ENCODE measurements around the gene TNNI2.

GRCh38 chr11:1862588-1863351 is 24.0 kb downstream of the TNNI2 start:
- no peak for TF ChIP-seq FOXP2 (optimal IDR thresholded peaks at IDR 0.05; ENCODE audit: borderline replicate concordance, extremely low read depth, extremely low read length, insufficient read depth)
- no peak for TF ChIP-seq POLR2AphosphoS5 (IDR thresholded peaks at IDR 0.05; ENCODE audit: low read depth, low read length)
- TF ChIP-seq SIN3A (IDR thresholded peaks at IDR 0.05; ENCODE audit: borderline replicate concordance, insufficient read depth, low read length), result no peak
- TF ChIP-seq TAF1 (IDR thresholded peaks at IDR 0.05; ENCODE audit: borderline replicate concordance, insufficient read depth, low read length), result no peak
- no peak for TF ChIP-seq REST (IDR thresholded peaks at IDR 0.05; ENCODE audit: insufficient read depth in 1 of 2, low read depth in 2 of 2, low read length in 2 of 2)

All from PFSK-1 (cell line).